Uterus (tissue), 4 donors: ENCODE data around the gene DUSP7. TPM values are rescaled to one million over a fixed set of nuclear protein-coding genes. Genes with fewer than 3 reads are reported as not detected.

ENCODE experiments used
- DNase-seq, 2 donors: peaks; one replicate each; pipeline ENCODE4 v3.0.0-alpha.2; 2019 to 2020
- H3K27ac ChIP-seq, 2 donors: fragments of 200-600 bp; sonication (generic); 1 replicate in 1 of 2; 2 replicates in 1 of 2; pipeline ENCODE4 v1.5.1; 2016 to 2018
- H3K27me3 ChIP-seq, 2 donors: fragments of 200-600 bp; sonication (generic); one replicate each; pipeline ENCODE4 v1.5.1; 2018 to 2019; ENCODE audit warnings: control low read depth in 1 of 2
- H3K36me3 ChIP-seq, 2 donors: fragments of 200-600 bp; sonication (generic); one replicate each; pipeline ENCODE4 v1.5.1; 2019; ENCODE audit warnings: control low read depth in 1 of 2
- H3K4me1 ChIP-seq, 2 donors: fragments of 200-600 bp; sonication (generic); one replicate each; pipeline ENCODE4 v1.5.1; 2018 to 2019; ENCODE audit warnings: control low read depth in 1 of 2
- H3K4me3 ChIP-seq, 2 donors: fragments of 200-600 bp; sonication (generic); 1 replicate in 1 of 2; 2 replicates in 1 of 2; pipeline ENCODE4 v1.5.1; 2018 to 2019; ENCODE audit warnings: mild to moderate bottlenecking in 1 of 2
- H3K9me3 ChIP-seq, 2 donors: fragments of 200-600 bp; sonication (generic); one replicate each; pipeline ENCODE4 v1.5.1; 2019; ENCODE audit warnings: control low read depth in 1 of 2
- POLR2A ChIP-seq, 2 donors: fragments of 450-650 bp; IDR thresholded peaks; one replicate each; pipeline ENCODE4 v1.6.1; 2016; ENCODE audit warnings: antibody characterized with exemption in 2 of 2, mild to moderate bottlenecking in 1 of 2, moderate library complexity in 1 of 2
- intact Hi-C: fragments of 100-400 bp; cut with DNase I; formaldehyde crosslinking; loops from one replicate; pipeline ENCODE4 v1.15.1; 2023; ENCODE audit warnings: low total_unique reads
- total RNA-seq, 4 donors: library from RNA; depleted of rRNA in 3 of 4; stranded (reverse); fragments of >200 nt in 3 of 4; gene quantifications; one replicate each; pipeline versions ENCODE4 v1.1.0 to v1.2.4, GENCODE V29; 2014 to 2023
- TF ChIP-seq, protein P1 (sequence below), 4 experiments: fragments of 200-600 bp in 2 of 4; fragments of 450-650 bp in 2 of 4; sonication (generic) in 2 of 4; IDR thresholded peaks; one replicate each; pipeline ENCODE4 v1.5.1; 2016 to 2019; ENCODE audit warnings: antibody characterized with exemption in 4 of 4, mild to moderate bottlenecking in 2 of 4, moderate library complexity in 1 of 4
- donor health status: DM: yes; HTN: yes; CAD: no.

The DUSP7 gene
- total RNA-seq, 4 donors from 2014 or later: 5.6 to 39.1 (median 12.3) TPM

DNA sequence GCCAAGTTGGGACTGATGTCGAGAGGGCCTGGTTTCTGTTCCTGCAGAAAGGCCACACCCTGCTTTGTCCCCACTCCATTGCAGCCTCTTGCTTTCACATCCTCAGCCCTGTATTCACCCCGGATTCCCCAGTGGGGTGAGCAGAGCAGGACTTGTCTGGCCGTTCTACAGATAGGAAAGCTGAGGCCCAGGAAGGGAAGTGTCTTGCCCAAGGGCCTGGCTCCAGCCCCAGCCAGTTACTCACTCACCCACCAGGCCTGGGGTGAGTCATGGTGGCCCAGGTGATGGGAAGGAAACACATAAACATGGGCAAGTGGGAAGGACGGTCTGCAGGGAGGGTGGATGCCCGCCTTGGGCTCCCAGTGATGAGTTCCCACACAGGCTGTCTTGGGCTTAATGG is 6.1 kb upstream of the DUSP7 start:
- Histone ChIP-seq H3K4me3 (no peak overlapping the region), H3K36me3 (no peaks in the 10 kb centered on the region), H3K9me3 (no peaks in the 10 kb centered on the region), H3K27ac (peak overlapping the region in 1 of 2 donors; percentile 28), H3K4me1 (no peaks in the 10 kb centered on the region), H3K27me3 (no peaks in the 10 kb centered on the region)
- TF ChIP-seq, protein P1, sequence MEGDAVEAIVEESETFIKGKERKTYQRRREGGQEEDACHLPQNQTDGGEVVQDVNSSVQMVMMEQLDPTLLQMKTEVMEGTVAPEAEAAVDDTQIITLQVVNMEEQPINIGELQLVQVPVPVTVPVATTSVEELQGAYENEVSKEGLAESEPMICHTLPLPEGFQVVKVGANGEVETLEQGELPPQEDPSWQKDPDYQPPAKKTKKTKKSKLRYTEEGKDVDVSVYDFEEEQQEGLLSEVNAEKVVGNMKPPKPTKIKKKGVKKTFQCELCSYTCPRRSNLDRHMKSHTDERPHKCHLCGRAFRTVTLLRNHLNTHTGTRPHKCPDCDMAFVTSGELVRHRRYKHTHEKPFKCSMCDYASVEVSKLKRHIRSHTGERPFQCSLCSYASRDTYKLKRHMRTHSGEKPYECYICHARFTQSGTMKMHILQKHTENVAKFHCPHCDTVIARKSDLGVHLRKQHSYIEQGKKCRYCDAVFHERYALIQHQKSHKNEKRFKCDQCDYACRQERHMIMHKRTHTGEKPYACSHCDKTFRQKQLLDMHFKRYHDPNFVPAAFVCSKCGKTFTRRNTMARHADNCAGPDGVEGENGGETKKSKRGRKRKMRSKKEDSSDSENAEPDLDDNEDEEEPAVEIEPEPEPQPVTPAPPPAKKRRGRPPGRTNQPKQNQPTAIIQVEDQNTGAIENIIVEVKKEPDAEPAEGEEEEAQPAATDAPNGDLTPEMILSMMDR (IDR thresholded peaks at IDR 0.05): no peak
- no peak for TF ChIP-seq POLR2A (IDR thresholded peaks at IDR 0.05)
- peak in 1 of 2 donors; percentile 47 for DNase-seq
- intact Hi-C loops: no loop called here

DNA sequence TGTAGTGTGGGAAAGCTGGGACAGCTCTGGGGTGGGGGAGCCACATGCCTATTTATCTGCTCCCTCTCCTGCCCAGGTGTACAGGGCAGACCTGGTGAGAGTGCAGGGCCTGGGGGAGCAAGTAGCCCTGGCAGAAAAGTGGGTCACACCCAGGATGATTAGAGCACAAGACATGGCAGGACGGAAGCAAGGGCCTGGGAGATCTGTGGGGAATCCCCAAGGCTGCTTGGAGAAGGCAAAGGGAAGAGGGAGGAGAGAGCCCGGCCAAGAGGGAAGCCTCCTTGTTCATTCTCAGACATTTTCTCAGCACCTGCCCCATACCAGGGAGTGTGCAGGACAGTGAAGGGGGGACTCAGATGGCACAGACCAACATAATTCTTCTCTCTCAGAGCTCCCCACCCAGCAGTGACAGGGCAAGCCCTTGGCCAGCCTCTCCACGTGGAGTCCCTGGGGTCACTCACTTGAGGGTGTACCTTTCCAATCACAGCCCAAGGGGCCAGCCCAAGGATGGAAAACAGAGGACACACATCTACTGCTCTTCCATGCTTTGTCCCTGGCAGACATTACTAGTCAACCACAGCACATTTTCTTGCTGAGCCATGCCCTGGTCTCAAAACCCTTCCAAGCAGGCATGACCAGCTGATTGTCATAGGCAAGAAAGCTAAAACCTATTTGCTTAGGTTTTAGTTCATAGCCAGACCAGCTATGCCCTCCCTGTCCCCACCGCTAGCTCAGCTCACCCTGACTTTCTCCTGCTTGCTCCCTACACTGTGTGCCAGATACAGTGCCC is 4.9 kb upstream of the DUSP7 start:
- no peak overlapping the region for H3K4me3 ChIP-seq
- H3K36me3 ChIP-seq: no peaks in the 10 kb centered on the region
- intact Hi-C loops: no loop called here
- DNase-seq: no peak
- no peak for TF ChIP-seq POLR2A (IDR thresholded peaks at IDR 0.05)
- TF ChIP-seq, protein P1 (IDR thresholded peaks at IDR 0.05): no peak
- H3K9me3 ChIP-seq: no peaks in the 10 kb centered on the region
- H3K27me3 ChIP-seq: no peaks in the 10 kb centered on the region
- no peak overlapping the region for H3K27ac ChIP-seq
- no peaks in the 10 kb centered on the region for H3K4me1 ChIP-seq

DNA sequence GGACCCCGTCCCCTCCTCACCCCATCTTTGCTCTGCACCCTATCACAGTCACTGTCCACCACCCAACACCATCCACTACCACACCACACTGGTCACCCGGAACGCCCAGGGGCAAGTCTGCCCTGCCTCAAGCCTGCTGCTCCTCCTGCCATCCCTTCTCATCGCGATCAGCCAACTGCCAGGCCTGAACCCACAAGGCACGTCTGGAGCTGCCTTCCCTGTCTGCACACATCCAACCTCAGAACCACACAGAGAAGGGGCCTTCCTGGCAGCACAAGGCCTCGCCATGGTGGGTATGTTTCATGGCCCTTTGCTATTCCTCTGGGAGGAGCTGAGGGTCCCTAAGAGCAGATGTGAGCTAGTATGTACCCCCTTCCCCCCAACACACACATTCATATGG is 3.4 kb upstream of the DUSP7 start:
- TF ChIP-seq POLR2A (IDR thresholded peaks at IDR 0.05): no peak
- TF ChIP-seq, protein P1 (IDR thresholded peaks at IDR 0.05): no peak
- no peaks in the 10 kb centered on the region for H3K36me3 ChIP-seq
- H3K27ac ChIP-seq: no peak overlapping the region
- H3K27me3 ChIP-seq: no peaks in the 10 kb centered on the region
- H3K4me1 ChIP-seq: peaks cover 0 to 1% of the 10 kb centered on the region in 2 donors
- no peak overlapping the region for H3K4me3 ChIP-seq
- no peaks in the 10 kb centered on the region for H3K9me3 ChIP-seq
- intact Hi-C loops: no loop called here
- no peak for DNase-seq

DNA sequence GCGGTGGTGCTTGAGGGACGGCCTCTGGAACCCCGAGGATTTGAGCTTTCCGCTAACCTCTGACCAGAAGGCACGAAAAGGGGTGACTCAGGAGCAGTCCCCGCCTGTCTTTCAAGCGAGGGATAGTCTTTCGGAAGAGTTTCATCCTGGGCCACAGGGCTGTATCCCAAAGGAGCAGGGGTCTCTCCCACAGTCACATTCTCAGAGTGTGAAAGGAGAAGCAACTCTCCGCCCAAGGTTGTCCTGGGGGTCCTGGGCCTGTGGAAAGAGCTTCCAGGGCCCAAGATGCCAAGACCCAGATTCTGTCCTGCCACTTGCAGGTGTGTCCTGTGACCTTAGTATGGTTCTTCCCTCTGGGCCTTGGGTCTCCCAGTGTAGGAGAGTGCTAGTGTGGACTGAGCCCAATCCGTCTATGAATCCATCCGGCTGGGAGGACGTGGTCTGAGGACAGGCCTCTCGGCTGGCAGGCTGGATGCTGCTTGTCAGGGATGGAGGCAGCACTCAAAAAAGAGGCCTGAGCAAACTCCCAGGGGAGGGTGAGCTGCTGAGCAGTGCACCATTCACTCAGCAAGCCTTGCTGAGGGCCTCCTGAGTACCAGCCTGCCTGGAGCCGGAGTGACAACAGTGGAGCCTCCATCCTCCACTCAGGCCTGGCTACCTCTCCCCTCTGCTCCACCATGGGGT is 1.6 kb upstream of the DUSP7 start:
- DNase-seq: no peak
- Histone ChIP-seq H3K9me3 (no peaks in the 10 kb centered on the region), H3K4me1 (peaks cover 0 to 20% of the 10 kb centered on the region in 2 donors), H3K27me3 (no peaks in the 10 kb centered on the region), H3K36me3 (no peaks in the 10 kb centered on the region), H3K27ac (peak overlapping the region; percentile 68 to 74), H3K4me3 (peak overlapping the region; percentile 37 to 62)
- intact Hi-C loops: no loop called here
- TF ChIP-seq, protein P1 (IDR thresholded peaks at IDR 0.05): no peak
- no peak for TF ChIP-seq POLR2A (IDR thresholded peaks at IDR 0.05)
